WERI-Rb-1 (cell line): ENCODE measurements around the gene GABBR1.

Source experiments
- DNase-seq: peaks from one replicate; pipeline ENCODE4 v3.0.0-alpha.2; 2020
- H3K27ac ChIP-seq: fragments of 250-450 bp; sonication (Bioruptor Pico); 2 replicates; pipeline ENCODE4 v1.5.1; 2020; ENCODE audit warnings: mild to moderate bottlenecking, moderate library complexity
- H3K27me3 ChIP-seq: fragments of 250-450 bp; sonication (Bioruptor Pico); 2 replicates; pipeline ENCODE4 v1.5.1; 2021; ENCODE audit warnings: mild to moderate bottlenecking, low read depth, moderate library complexity; ENCODE audit not compliant: insufficient read depth, severe bottlenecking
- H3K36me3 ChIP-seq: fragments of 250-450 bp; sonication (Bioruptor Pico); 2 replicates; pipeline ENCODE4 v1.5.1; 2020; ENCODE audit warnings: mild to moderate bottlenecking, moderate library complexity
- H3K4me3 ChIP-seq: 2 replicates; pipeline ENCODE4 v1.5.1; 2011; ENCODE audit warnings: low read depth, mild to moderate bottlenecking, control low read depth, low read length
- H3K9me3 ChIP-seq: fragments of 250-450 bp; sonication (Bioruptor Pico); 2 replicates; pipeline ENCODE4 v1.5.1; 2021; ENCODE audit warnings: mild to moderate bottlenecking, moderate library complexity; ENCODE audit not compliant: severe bottlenecking
- TF ChIP-seq, protein P1 (sequence below): IDR thresholded peaks from 2 replicates; pipeline ENCODE4 v1.5.1; 2011; ENCODE audit warnings: low read depth, mild to moderate bottlenecking, control low read depth, inconsistent platforms, low read length

Gene GABBR1

GRCh38 chr6:29651413-29652197, 18.6 kb upstream of the GABBR1 start:
- DNase-seq = no peak
- peaks cover 25% of the 10 kb centered on the region for H3K27me3 ChIP-seq
- TF ChIP-seq, protein P1, sequence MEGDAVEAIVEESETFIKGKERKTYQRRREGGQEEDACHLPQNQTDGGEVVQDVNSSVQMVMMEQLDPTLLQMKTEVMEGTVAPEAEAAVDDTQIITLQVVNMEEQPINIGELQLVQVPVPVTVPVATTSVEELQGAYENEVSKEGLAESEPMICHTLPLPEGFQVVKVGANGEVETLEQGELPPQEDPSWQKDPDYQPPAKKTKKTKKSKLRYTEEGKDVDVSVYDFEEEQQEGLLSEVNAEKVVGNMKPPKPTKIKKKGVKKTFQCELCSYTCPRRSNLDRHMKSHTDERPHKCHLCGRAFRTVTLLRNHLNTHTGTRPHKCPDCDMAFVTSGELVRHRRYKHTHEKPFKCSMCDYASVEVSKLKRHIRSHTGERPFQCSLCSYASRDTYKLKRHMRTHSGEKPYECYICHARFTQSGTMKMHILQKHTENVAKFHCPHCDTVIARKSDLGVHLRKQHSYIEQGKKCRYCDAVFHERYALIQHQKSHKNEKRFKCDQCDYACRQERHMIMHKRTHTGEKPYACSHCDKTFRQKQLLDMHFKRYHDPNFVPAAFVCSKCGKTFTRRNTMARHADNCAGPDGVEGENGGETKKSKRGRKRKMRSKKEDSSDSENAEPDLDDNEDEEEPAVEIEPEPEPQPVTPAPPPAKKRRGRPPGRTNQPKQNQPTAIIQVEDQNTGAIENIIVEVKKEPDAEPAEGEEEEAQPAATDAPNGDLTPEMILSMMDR = peak; percentile 51

DNA sequence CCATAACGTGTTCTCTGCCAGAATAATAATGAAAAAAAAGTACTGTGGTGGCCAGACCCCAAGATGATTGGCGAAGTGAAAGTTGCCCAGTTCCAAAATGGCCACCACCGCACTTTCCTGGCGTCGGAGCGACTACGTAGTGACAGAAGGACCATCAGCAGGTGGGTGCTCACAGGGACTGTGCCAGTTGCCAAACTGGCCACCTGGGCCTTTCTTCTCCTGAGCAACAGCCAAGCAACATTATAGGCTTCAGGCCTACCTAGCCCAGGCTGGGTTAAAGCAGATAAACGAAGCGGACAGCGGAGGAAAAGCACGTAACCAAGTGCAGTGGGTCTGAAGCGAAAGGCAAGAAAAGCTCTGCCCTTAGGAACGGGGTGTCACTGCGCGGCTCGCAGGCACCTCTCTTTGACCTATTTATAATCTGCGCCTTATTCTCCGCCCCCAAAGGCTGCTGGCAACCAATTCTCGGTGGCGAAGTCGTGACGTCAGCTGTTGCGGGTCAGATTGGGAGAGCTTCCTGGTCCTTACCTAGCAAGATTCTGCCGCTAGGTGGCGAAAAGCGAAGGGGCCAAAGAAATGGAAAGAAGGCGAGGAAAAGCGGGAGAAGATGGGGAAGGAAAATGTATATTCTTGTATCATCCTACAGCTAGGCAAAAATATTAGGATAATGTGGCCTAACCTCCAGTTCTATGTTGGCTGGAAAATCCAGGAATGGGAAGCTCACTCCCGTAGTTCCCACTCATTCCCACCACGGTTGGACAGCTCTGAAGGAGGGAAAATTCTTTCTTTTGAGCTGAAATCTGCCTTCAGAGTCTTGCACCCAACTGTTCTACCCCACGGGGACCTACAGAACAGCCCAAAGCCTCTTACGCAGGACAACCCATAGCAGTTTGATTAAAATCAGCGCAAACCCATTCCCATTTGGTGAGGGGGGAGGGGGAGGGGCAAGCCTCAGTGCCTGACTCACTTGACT, 17.0 kb upstream of the GABBR1 start:
- peak overlapping the region; percentile 81 for H3K27ac ChIP-seq
- H3K9me3 ChIP-seq = no peaks in the 10 kb centered on the region

More at GRCh38 chr6:29651413-29652197, 18.6 kb upstream of the GABBR1 start:
- no peak overlapping the region for H3K27ac ChIP-seq
- no peaks in the 10 kb centered on the region for H3K9me3 ChIP-seq
- H3K36me3 ChIP-seq = no peaks in the 10 kb centered on the region
- no peak overlapping the region for H3K4me3 ChIP-seq

DNA sequence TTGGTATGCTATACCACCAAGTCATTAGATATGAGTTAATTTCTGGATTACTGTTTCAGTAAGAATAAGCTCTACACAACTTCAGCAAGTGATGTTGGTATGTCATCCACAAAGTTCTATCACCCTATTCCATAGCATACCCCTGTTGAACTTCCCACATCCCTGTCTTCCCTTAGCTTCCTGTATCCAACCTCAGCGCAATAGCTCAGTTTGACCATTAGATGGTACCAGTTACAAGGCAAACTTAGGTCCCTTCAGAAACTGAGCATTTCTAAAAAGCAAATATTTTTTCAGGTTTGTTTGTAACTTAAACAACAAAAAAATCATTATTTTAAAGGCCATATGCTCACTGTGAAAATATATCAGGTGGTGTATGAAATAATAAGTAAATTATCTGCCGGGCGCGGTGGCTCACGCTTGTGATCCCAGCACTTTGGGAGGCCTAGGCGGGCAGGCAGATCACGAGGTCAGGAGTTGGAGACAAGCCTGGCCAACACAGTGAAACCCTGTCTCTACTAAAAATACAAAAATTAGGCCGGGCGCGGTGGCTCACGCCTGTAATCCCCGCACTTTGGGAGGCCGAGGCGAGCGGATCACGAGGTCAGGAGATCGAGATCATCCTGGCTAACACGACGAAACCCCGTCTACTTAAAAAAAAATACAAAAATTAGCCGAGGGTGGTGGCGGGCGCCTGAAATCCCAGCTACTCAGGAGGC, 15.1 kb upstream of the GABBR1 start:
- Histone ChIP-seq H3K27me3 (no peaks in the 10 kb centered on the region), H3K4me3 (no peak overlapping the region), H3K9me3 (no peaks in the 10 kb centered on the region), H3K27ac (no peak overlapping the region), H3K36me3 (no peaks in the 10 kb centered on the region)
- TF ChIP-seq, protein P1 = peak; percentile 74
- peak; percentile 50 for DNase-seq

More for the DNA sequence above, 17.0 kb upstream of the GABBR1 start:
- peak; percentile 100 for DNase-seq
- Histone ChIP-seq H3K36me3 (no peaks in the 10 kb centered on the region), H3K27me3 (peaks cover 8% of the 10 kb centered on the region), H3K4me3 (peak overlapping the region; percentile 41)
- TF ChIP-seq, protein P1 = peak; percentile 90

DNA sequence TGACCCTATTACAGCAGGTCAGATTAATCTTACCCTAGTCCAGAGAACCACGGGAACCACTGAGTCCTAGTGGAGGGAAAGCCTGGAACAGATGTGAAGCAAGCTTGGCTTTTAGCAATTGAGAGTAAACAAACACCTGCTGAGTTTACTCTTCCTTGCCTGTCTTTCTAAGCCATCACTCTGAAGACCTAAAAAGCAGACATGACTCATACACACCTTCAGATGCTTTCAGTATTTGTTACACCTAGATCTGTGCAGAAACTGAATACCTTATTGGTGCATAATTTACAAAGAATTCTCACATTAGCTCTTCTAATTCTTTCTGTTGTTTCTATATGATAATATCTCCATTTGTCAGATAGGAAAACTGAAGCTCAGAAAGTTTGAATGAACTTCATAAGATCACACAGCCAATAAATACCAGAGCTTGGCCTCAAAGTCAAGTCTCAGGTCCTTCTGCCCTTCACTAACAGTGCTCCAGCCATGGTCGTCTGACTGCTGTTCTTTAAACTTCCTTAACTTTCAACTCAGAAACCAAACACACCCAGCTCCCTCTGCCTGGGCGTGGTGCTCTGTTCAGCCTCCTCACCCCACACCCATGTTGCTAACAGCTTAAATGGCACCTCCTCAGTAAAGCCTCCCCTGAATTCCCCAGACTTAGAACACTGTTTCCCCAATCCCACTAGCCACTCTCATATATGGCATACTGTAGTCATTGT, 8.6 kb upstream of the GABBR1 start:
- H3K9me3 ChIP-seq = peaks cover 4% of the 10 kb centered on the region
- no peaks in the 10 kb centered on the region for H3K27me3 ChIP-seq
- no peak for DNase-seq
- TF ChIP-seq, protein P1 = no peak
- H3K27ac ChIP-seq = no peak overlapping the region
- no peak overlapping the region for H3K4me3 ChIP-seq
- H3K36me3 ChIP-seq = no peaks in the 10 kb centered on the region

DNA sequence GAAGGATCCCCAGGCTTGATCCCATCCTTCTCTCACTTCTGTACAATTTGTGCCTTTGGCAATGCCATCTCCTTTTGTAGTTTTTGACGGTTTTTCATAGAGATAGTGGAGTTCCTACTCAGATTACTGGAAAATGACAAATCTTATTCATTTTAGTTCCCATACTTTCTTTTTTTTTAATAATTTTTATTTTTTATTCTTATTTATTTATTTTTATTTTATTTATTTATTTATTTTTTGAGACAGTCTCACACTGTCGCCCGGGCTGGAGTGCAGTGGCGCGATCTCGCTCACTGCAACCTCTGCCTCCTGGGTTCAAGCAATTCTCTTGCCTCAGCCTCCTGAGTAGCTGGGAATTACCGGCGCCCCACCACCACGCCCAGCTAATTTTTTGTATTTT, 4.3 kb upstream of the GABBR1 start:
- H3K27ac ChIP-seq = no peak overlapping the region
- TF ChIP-seq, protein P1 = no peak
- peaks cover 4% of the 10 kb centered on the region for H3K9me3 ChIP-seq
- H3K4me3 ChIP-seq = no peak overlapping the region
- no peaks in the 10 kb centered on the region for H3K27me3 ChIP-seq
- H3K36me3 ChIP-seq = no peaks in the 10 kb centered on the region
- no peak for DNase-seq
